GM04503 (cell line): Measurements from ENCODE around the gene AMBP.

ENCODE experiments used
- DNase-seq: peaks from one replicate; pipeline ENCODE4 v3.0.0-alpha.2; 2012; ENCODE audit warnings: low read depth

AMBP gene

DNA sequence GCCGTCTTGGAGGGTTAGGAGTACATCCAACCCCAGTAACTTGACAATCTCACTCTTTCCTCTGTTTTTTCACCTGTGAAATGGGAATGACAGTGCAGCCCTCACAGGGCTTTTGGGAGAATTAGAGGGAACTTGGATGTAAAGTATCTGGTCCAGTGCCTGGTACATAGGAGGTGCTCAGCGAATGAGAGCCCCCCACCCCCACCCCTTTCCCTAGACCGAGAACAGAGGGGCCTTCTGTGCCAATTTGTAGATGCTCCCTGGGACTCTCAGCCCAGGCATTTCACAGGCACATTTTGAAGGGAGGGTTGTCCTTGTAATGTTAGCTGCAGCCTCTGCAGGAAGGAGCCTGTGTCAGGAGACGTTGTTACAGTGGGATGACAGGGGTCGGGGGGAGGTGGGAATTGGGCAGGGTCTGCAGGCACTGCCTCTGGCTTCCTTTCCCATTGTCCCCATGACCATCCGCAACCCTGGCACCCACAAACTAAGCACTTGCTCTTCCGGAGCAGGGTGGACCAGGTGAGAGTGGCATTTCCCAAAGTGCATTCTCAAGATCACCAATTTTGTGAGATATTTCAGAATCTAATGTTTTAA is 47.0 kb downstream of the AMBP start:
- no peak for DNase-seq

- no peak for DNase-seq
These were observed 47.7 kb downstream of the AMBP start for GRCh38 chr9:114030364-114030763.

GRCh38 chr9:114029311-114030170 is 48.6 kb downstream of the AMBP start:
- no peak for DNase-seq

- no peak for DNase-seq
These were observed 49.5 kb downstream of the AMBP start for GRCh38 chr9:114028646-114029045.

GRCh38 chr9:114027863-114028465 is 50.1 kb downstream of the AMBP start:
- DNase-seq = no peak

DNA sequence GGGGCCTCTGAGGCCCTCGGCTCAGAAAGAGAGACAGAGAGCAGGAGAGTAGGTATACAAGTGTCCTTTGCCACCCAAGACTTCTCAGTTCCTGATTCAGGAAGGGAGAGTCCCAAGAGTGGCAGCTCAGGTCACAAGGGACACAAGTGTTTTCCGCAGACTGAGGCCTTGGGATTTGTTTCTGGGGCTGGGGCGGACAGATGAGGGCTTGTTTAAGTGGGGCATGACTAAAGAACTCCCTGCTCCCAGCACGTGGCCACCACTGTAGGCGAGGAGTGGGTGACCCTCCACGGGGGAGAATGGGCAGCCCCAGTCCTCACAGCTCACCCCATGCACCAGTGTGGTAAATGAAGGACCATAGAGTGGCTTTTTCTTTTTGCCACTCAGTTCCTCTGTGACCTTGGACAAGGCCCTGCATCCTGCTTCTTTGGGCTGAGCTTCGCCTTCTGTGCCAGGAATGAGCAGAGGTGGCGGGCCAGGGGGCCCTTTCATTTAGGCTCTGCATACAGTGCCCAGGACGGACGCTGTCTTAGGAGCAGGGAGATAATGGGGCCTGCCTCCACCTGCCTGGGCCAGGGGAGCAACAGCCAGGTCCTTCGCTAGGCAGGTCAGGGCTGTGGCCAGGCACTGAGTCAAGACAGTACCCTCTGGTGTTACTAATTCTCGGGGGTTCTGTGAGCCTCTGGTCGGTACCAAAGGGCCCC is 50.8 kb downstream of the AMBP start:
- no peak for DNase-seq

GRCh38 chr9:114026335-114026734 is 51.8 kb downstream of the AMBP start:
- no peak for DNase-seq

GRCh38 chr9:114025760-114026159 is 52.3 kb downstream of the AMBP start:
- no peak for DNase-seq

DNA sequence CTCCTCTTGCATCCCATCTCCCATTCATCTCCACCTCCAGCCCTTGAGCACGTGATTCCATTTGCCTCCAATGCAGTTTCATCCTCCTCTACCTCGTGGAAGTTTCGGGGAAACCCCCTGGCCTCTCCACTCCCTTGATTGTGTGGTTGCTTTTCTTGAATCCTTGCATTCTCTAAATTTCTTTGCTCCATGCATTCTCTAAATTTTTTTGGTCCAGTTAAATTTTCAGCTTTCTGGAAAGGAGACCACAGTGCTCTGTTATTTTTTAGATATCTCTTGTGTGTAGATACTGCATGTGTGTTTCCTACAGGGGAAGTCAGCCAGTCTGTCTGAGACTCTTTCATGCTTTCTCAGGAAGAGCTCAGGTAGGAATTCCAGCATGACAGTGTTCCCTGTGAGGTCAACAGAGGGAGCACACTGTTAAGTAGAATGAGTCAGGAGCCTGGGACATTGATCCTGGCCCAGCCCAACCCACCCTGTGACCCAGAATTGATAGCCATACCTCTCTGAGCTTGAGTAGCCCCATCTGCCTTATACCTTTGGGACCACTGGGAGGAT is 52.8 kb downstream of the AMBP start:
- DNase-seq = no peak

GRCh38 chr9:114023961-114024360 is 54.1 kb downstream of the AMBP start:
- DNase-seq = no peak

GRCh38 chr9:114021578-114021977 is 56.5 kb downstream of the AMBP start:
- no peak for DNase-seq

- no peak for DNase-seq
These were observed 60.1 kb downstream of the AMBP start for GRCh38 chr9:114017741-114018715.

- no peak for DNase-seq
These were observed 61.3 kb downstream of the AMBP start for GRCh38 chr9:114016629-114017423.

GRCh38 chr9:114016101-114016500 is 62.0 kb downstream of the AMBP start:
- DNase-seq = no peak

DNA sequence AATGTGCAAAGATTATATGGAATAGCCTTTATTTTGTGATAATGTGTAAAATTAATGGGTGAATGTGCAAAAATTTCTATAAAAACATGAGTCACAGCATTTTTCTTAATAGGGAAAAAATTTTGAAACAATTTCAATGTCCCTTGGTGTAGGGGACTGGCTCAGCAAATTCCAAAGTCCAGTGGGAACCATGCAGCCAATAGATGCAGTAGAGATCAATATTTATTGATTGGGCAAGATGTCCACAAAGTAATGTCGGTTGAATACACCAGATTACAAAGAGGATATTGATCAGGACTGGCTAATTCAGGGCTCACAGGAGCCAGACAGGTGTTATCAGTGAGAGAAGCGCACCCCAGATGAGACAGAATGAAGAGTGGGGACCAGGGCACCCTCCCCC is 62.5 kb downstream of the AMBP start:
- DNase-seq = no peak

DNA sequence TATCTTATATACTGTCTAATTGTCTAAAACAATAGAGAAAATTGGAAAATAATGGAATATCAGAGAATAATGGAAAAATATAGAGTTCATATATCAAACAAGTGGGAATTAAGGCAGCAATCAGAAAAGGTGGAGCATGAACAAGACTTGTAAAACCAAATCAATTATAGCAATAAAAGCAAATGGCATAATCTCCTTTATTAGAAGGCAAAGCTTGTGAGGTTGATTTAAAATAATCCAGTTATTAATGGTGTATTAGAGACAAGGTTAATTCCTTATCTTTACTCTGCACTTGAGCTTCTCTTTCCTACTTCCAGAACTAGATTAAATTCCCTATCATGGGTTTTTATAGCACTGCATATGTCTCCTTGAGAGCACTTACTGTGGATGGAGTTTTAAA is 64.1 kb downstream of the AMBP start:
- DNase-seq = no peak

- DNase-seq = no peak
These were observed 66.0 kb downstream of the AMBP start for GRCh38 chr9:114012126-114012525.

DNA sequence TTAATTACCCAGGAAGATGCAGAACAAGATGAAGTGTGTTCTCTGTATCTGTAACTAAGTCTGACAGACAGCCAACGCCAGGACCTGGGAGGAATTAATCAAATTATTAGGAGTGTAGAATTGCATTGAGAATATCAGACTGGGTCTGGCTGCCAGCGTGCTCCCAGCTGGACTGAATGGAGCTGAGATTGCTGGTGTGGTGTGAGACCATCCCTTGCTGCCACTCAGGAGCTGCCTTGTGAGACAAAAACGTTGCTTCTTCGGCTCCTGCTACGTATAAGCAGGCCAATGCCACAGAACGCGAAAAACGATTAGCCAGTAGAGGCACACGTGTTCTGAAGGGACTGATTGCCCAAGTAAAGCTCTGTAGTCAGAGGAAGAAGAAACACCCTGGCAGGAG is 66.8 kb downstream of the AMBP start:
- DNase-seq = no peak
